ENCODE results near the gene AIPL1. TPM values are rescaled to one million over a fixed set of nuclear protein-coding genes. Genes with fewer than 3 reads are reported as not detected.

The AIPL1 gene
- total RNA-seq, 1 donor from 2014 or later, result not detected

- intact Hi-C loops (cut with DNase I), result no loop called here
- no peaks in the 10 kb centered on the region for H3K27me3 ChIP-seq
These were observed 41.5 kb downstream of the AIPL1 start for GRCh38 chr17:6393351-6393952.

GRCh38 chr17:6392609-6393350 is 42.1 kb downstream of the AIPL1 start:
- no peak for DNase-seq (ENCODE audit: low spot score in 2 of 2)
- Histone ChIP-seq H3K27ac (no peak overlapping the region), H3K27me3 (no peaks in the 10 kb centered on the region), H3K4me1 (no peaks in the 10 kb centered on the region), H3K9me3 (no peaks in the 10 kb centered on the region), H3K36me3 (no peaks in the 10 kb centered on the region), H3K4me3 (no peak overlapping the region)
- intact Hi-C loops (cut with DNase I), result no loop called here
- TF ChIP-seq, protein P1, sequence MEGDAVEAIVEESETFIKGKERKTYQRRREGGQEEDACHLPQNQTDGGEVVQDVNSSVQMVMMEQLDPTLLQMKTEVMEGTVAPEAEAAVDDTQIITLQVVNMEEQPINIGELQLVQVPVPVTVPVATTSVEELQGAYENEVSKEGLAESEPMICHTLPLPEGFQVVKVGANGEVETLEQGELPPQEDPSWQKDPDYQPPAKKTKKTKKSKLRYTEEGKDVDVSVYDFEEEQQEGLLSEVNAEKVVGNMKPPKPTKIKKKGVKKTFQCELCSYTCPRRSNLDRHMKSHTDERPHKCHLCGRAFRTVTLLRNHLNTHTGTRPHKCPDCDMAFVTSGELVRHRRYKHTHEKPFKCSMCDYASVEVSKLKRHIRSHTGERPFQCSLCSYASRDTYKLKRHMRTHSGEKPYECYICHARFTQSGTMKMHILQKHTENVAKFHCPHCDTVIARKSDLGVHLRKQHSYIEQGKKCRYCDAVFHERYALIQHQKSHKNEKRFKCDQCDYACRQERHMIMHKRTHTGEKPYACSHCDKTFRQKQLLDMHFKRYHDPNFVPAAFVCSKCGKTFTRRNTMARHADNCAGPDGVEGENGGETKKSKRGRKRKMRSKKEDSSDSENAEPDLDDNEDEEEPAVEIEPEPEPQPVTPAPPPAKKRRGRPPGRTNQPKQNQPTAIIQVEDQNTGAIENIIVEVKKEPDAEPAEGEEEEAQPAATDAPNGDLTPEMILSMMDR (IDR thresholded peaks at IDR 0.05), result no peak

More at GRCh38 chr17:6393351-6393952, 41.5 kb downstream of the AIPL1 start:
- H3K27ac ChIP-seq, result no peak overlapping the region
- TF ChIP-seq, protein P1 (IDR thresholded peaks at IDR 0.05), result no peak
- H3K36me3 ChIP-seq, result no peaks in the 10 kb centered on the region
- H3K4me1 ChIP-seq, result no peaks in the 10 kb centered on the region
- no peak overlapping the region for H3K4me3 ChIP-seq
- DNase-seq (ENCODE audit: low spot score in 2 of 2), result no peak
- H3K9me3 ChIP-seq, result no peaks in the 10 kb centered on the region

DNA sequence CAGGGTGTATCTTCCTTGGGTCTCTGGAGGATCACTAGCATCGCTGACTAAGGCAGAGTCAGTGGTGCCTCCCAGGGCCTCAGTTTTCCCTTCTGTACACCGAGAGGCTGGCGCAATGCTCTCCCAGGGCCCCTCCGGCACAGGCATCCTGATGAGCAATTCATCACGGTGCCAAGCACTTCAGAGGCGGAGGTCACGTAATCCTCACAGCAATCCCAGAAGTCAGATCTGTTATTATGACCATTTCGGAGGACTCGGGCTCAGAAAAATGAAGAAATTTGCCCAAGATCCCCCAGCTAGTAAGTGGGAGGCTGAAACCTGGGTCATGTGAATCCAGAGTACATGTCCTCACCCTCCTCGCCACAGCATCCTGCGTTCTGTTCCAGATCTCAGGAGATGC is 46.5 kb downstream of the AIPL1 start:
- H3K4me1 ChIP-seq, result no peaks in the 10 kb centered on the region
- intact Hi-C loops (cut with DNase I), result no loop called here
- TF ChIP-seq, protein P1 (IDR thresholded peaks at IDR 0.05), result no peak
- DNase-seq (ENCODE audit: low spot score in 2 of 2), result no peak
- H3K4me3 ChIP-seq, result no peak overlapping the region
- no peak overlapping the region for H3K27ac ChIP-seq
- H3K36me3 ChIP-seq, result no peaks in the 10 kb centered on the region
- H3K27me3 ChIP-seq, result no peaks in the 10 kb centered on the region
- H3K9me3 ChIP-seq, result no peaks in the 10 kb centered on the region

GRCh38 chr17:6387858-6388257 is 47.1 kb downstream of the AIPL1 start:
- H3K4me3 ChIP-seq, result no peak overlapping the region
- H3K4me1 ChIP-seq, result no peaks in the 10 kb centered on the region
- no peak overlapping the region for H3K27ac ChIP-seq
- no peaks in the 10 kb centered on the region for H3K9me3 ChIP-seq
- TF ChIP-seq, protein P1 (IDR thresholded peaks at IDR 0.05), result no peak
- H3K36me3 ChIP-seq, result no peaks in the 10 kb centered on the region
- intact Hi-C loops (cut with DNase I), result no loop called here
- H3K27me3 ChIP-seq, result no peaks in the 10 kb centered on the region
- no peak for DNase-seq (ENCODE audit: low spot score in 2 of 2)

DNA sequence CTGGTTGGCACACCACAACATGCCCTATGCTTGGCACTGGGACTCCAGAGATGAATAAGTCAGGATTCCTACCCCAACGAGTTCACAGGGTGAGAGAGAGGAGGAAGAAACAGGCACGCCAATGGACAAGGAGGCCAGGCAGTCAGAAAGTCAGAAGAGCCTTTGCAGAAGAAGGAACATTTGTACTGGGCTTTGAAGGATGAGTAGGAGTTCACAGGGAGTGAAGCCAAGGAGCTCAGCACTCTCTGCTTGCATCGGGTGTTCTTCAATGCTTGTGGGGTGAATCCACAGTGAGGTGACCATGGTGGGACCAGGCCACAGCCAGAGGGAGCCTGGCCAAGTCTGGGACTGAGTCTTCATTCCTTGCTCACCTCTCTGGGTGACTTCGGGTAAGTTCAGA is 47.5 kb downstream of the AIPL1 start:
- intact Hi-C loops (cut with DNase I), result no loop called here
- Histone ChIP-seq H3K36me3 (no peaks in the 10 kb centered on the region), H3K4me1 (no peaks in the 10 kb centered on the region), H3K27ac (no peak overlapping the region), H3K27me3 (no peaks in the 10 kb centered on the region), H3K9me3 (no peaks in the 10 kb centered on the region), H3K4me3 (no peak overlapping the region)
- DNase-seq (ENCODE audit: low spot score in 2 of 2), result no peak
- TF ChIP-seq, protein P1 (IDR thresholded peaks at IDR 0.05), result no peak
